ENCODE measurements around the gene RAB11FIP4. TPM values are rescaled to one million over a fixed set of nuclear protein-coding genes. Genes with fewer than 3 reads are reported as not detected.

RAB11FIP4 gene
- polyA plus RNA-seq, 1 of the 3 experiments (the other 2 are of a cell fraction), result 9.4 TPM

GRCh38 chr17:31416503-31416923, 25.0 kb downstream of the RAB11FIP4 start (continued):
- TF ChIP-seq RAD21 (IDR thresholded peaks at IDR 0.05; ENCODE audit: low read length) (no peak), SIN3A (IDR thresholded peaks at IDR 0.05; ENCODE audit: borderline replicate concordance, low read depth, low read length) (no peak), MEF2A (IDR thresholded peaks at IDR 0.05; ENCODE audit: borderline replicate concordance, low read depth) (no peak)

GRCh38 chr17:31417051-31417792, 25.7 kb downstream of the RAB11FIP4 start:
- H3K4me1 ChIP-seq (ENCODE audit: control insufficient read depth in 1 of 2, insufficient read depth in 2 of 2, low read depth in 1 of 2, low read length in 1 of 2), result peaks cover 0 to 32% of the 10 kb centered on the region in 2 experiments; a peak in 1 of 4 replicates
- no peak overlapping the region for H2AFZ ChIP-seq (ENCODE audit: low read depth)
- no peak for DNase-seq
- no peaks in the 10 kb centered on the region for H3K79me2 ChIP-seq (ENCODE audit: insufficient read depth)
- H3K9ac ChIP-seq, result no peak overlapping the region
- TF ChIP-seq TCF12 (IDR thresholded peaks at IDR 0.05), result no peak
- H3K36me3 ChIP-seq (replicated peaks in 1 of 2; ENCODE audit: control insufficient read depth in 1 of 2, insufficient read depth in 2 of 2, low read length in 1 of 2), result no peaks in the 10 kb centered on the region
- no peaks in the 10 kb centered on the region for H4K20me1 ChIP-seq (ENCODE audit: insufficient read depth)
- no peak overlapping the region for H3K4me2 ChIP-seq
- no peaks in the 10 kb centered on the region for H3K27me3 ChIP-seq (ENCODE audit: insufficient read depth)
- ChIA-PET POLR2A (no interaction called here), CTCF (interaction anchor here (0.7 to 6.2 kb wide), 3 partner anchors 8 to 109 kb away, joined by 3 to 29 read pairs (median 12); no protein-coding TSS in a partner anchor)
- no peaks in the 10 kb centered on the region for H3K9me2 ChIP-seq
- no peaks in the 10 kb centered on the region for H3F3A ChIP-seq (replicated peaks; ENCODE audit: insufficient read depth)
- H3K4me3 ChIP-seq (ENCODE audit: low read depth in 2 of 2, low read length in 1 of 2), result no peak overlapping the region
- H3K9me3 ChIP-seq, result no peaks in the 10 kb centered on the region
- H3K27ac ChIP-seq (ENCODE audit: low read depth in 2 of 2, low read length in 1 of 2), result no peak overlapping the region; a peak in 1 of 4 replicates
- WGBS (ENCODE audit: low lambda C conversion rate), result 80% methylated on average over 9 of the region's 10 CpGs

- 58% methylated on average over 6 of the region's 6 CpGs for WGBS (ENCODE audit: low lambda C conversion rate)
- ChIA-PET POLR2A (no interaction called here), CTCF (interaction anchor here (4.3 kb wide), 1 partner anchor 29 kb away, joined by 12 read pairs; no protein-coding TSS in a partner anchor)
- peaks cover 0 to 16% of the 10 kb centered on the region in 2 experiments; a peak in 1 of 4 replicates for H3K4me1 ChIP-seq (ENCODE audit: control insufficient read depth in 1 of 2, insufficient read depth in 2 of 2, low read depth in 1 of 2, low read length in 1 of 2)
- H2AFZ ChIP-seq (ENCODE audit: low read depth), result no peak overlapping the region
- DNase-seq, result no peak
- H3F3A ChIP-seq (replicated peaks; ENCODE audit: insufficient read depth), result no peaks in the 10 kb centered on the region
- no peak overlapping the region for H3K9ac ChIP-seq
- H3K27ac ChIP-seq (ENCODE audit: low read depth in 2 of 2, low read length in 1 of 2), result no peak overlapping the region
- H4K20me1 ChIP-seq (ENCODE audit: insufficient read depth), result no peaks in the 10 kb centered on the region
- no peaks in the 10 kb centered on the region for H3K79me2 ChIP-seq (ENCODE audit: insufficient read depth)
- H3K9me2 ChIP-seq, result no peaks in the 10 kb centered on the region
- no peaks in the 10 kb centered on the region for H3K27me3 ChIP-seq (ENCODE audit: insufficient read depth)
- H3K9me3 ChIP-seq, result no peaks in the 10 kb centered on the region
- no peak for TF ChIP-seq RXRA (IDR thresholded peaks at IDR 0.05; ENCODE audit: borderline replicate concordance, low read depth)
- H3K4me2 ChIP-seq, result no peak overlapping the region
- no peak overlapping the region for H3K4me3 ChIP-seq (ENCODE audit: low read depth in 2 of 2, low read length in 1 of 2)
- no peaks in the 10 kb centered on the region for H3K36me3 ChIP-seq (replicated peaks in 1 of 2; ENCODE audit: control insufficient read depth in 1 of 2, insufficient read depth in 2 of 2, low read length in 1 of 2)
Observed at GRCh38 chr17:31418773-31419350, 27.4 kb downstream of the RAB11FIP4 start.

GRCh38 chr17:31422443-31422842, 31.0 kb downstream of the RAB11FIP4 start:
- Histone ChIP-seq H3K4me3 (ENCODE audit: low read depth in 2 of 2, low read length in 1 of 2) (no peak overlapping the region), H4K20me1 (ENCODE audit: insufficient read depth) (no peaks in the 10 kb centered on the region), H3K9me3 (no peaks in the 10 kb centered on the region), H3F3A (replicated peaks; ENCODE audit: insufficient read depth) (no peaks in the 10 kb centered on the region), H3K36me3 (replicated peaks in 1 of 2; ENCODE audit: control insufficient read depth in 1 of 2, insufficient read depth in 2 of 2, low read length in 1 of 2) (no peaks in the 10 kb centered on the region), H3K9me2 (no peaks in the 10 kb centered on the region), H3K27me3 (ENCODE audit: insufficient read depth) (no peaks in the 10 kb centered on the region), H3K79me2 (ENCODE audit: insufficient read depth) (no peaks in the 10 kb centered on the region), H3K4me1 (ENCODE audit: control insufficient read depth in 1 of 2, insufficient read depth in 2 of 2, low read depth in 1 of 2, low read length in 1 of 2) (peaks cover 0 to 15% of the 10 kb centered on the region in 2 experiments; a peak in 2 of 4 replicates), H3K4me2 (no peak overlapping the region), H3K27ac (ENCODE audit: low read depth in 2 of 2, low read length in 1 of 2) (no peak overlapping the region), H3K9ac (no peak overlapping the region), H2AFZ (ENCODE audit: low read depth) (no peak overlapping the region)
- CTCF ChIA-PET, result interaction anchor here (0.9 to 5.2 kb wide), 3 partner anchors 9 to 95 kb away, joined by 4 to 29 read pairs (median 10); no protein-coding TSS in a partner anchor
- POLR2A ChIA-PET, result no interaction called here
- TF ChIP-seq RFX5 (IDR thresholded peaks at IDR 0.05; ENCODE audit: low read length), result no peak
- TF ChIP-seq NFIC (IDR thresholded peaks at IDR 0.05; ENCODE audit: borderline replicate concordance), result no peak
- no peak for TF ChIP-seq CTCF (IDR thresholded peaks at IDR 0.05)
- WGBS (ENCODE audit: low lambda C conversion rate), result 61% methylated on average over 3 of the region's 3 CpGs
- DNase-seq, result no peak
